WTC11 (cell line): ENCODE results near the gene FAM114A1. TPM values are rescaled to one million over a fixed set of nuclear protein-coding genes. Genes with fewer than 3 reads are reported as not detected.

ENCODE experiments used
- ATAC-seq: fragments of 200-7000 bp; cut with Tn5 transposase; 2 replicates; pipeline ENCODE4 v1.10.0; 2021; ENCODE audit warnings: mild to moderate bottlenecking, moderate library complexity
- CTCF ChIA-PET: fragments of 300-600 bp; sonication (Branson Sonifier 250); formaldehyde crosslinking; loops from one replicate; lab custom pipeline; 2021; ENCODE audit warnings: antibody characterized with exemption; lab: Charles Lee
- POLR2A ChIA-PET: fragments of 350-600 bp; sonication (Branson Sonifier 250); formaldehyde crosslinking; loops from one replicate; lab custom pipeline; 2021; ENCODE audit warnings: antibody characterized with exemption; lab: Charles Lee
- DNase-seq: peaks from one replicate; pipeline ENCODE4 v3.0.0; 2021; ENCODE audit warnings: low spot score
- H3K27ac Mint-ChIP-seq: 2 replicates; pipeline ENCODE4 v1.8.0; 2021; ENCODE audit warnings: mixed read lengths
- H3K27me3 Mint-ChIP-seq: 2 replicates; pipeline ENCODE4 v1.8.0; 2021; ENCODE audit warnings: low read depth, mild to moderate bottlenecking, moderate library complexity, mixed read lengths
- H3K36me3 Mint-ChIP-seq: 2 replicates; pipeline ENCODE4 v1.8.0; 2021; ENCODE audit warnings: mixed read lengths
- H3K4me1 Mint-ChIP-seq: 2 replicates; pipeline ENCODE4 v1.8.0; 2022; ENCODE audit warnings: mixed read lengths
- H3K4me3 Mint-ChIP-seq: 2 replicates; pipeline ENCODE4 v1.8.0; 2021; ENCODE audit warnings: mild to moderate bottlenecking, moderate library complexity, mixed read lengths
- H3K9me3 Mint-ChIP-seq: 2 replicates; pipeline ENCODE4 v1.8.0; 2021; ENCODE audit warnings: mixed read lengths
- AFF4 ChIP-seq: sonication (generic); formaldehyde crosslinking; IDR thresholded peaks from 2 replicates; pipeline ENCODE4 v1.8.1; 2023; ENCODE audit warnings: mild to moderate bottlenecking, missing genetic modification reagents, borderline replicate concordance
- ATF1 ChIP-seq: sonication (generic); formaldehyde crosslinking; IDR thresholded peaks from 2 replicates; pipeline ENCODE4 v1.8.1; 2023; ENCODE audit warnings: mild to moderate bottlenecking, moderate library complexity, missing genetic modification reagents
- CREB1 ChIP-seq: sonication (generic); formaldehyde crosslinking; IDR thresholded peaks from 2 replicates; pipeline ENCODE4 v1.8.0; 2023; ENCODE audit warnings: mild to moderate bottlenecking, missing genetic modification reagents
- ELF4 ChIP-seq: sonication (generic); formaldehyde crosslinking; IDR thresholded peaks from 2 replicates; pipeline ENCODE4 v1.8.1; 2022; ENCODE audit warnings: low read depth, mild to moderate bottlenecking, moderate library complexity, missing genetic modification reagents
- EMX1 ChIP-seq: fragments of 250-450 bp; sonication (Bioruptor Pico); IDR thresholded peaks from 2 replicates; pipeline ENCODE4 v1.8.0; 2021; ENCODE audit warnings: mild to moderate bottlenecking
- ESRRA ChIP-seq: sonication (generic); formaldehyde crosslinking; IDR thresholded peaks from 2 replicates; pipeline ENCODE4 v1.8.1; 2022; ENCODE audit warnings: mild to moderate bottlenecking, missing genetic modification reagents, borderline replicate concordance
- HMGXB4 ChIP-seq: sonication (generic); formaldehyde crosslinking; IDR thresholded peaks from 2 replicates; pipeline ENCODE4 v1.8.1; 2023; ENCODE audit warnings: mild to moderate bottlenecking, moderate library complexity, missing genetic modification reagents
- MLX ChIP-seq: sonication (generic); formaldehyde crosslinking; IDR thresholded peaks from 2 replicates; pipeline ENCODE4 v1.8.1; 2023; ENCODE audit warnings: mild to moderate bottlenecking, missing genetic modification reagents, moderate library complexity
- NFATC4 ChIP-seq: fragments of 250-450 bp; sonication (Bioruptor Pico); IDR thresholded peaks from 2 replicates; pipeline ENCODE4 v1.9.0; 2021; ENCODE audit warnings: mild to moderate bottlenecking
- NFE2L1 ChIP-seq: sonication (generic); formaldehyde crosslinking; IDR thresholded peaks from 2 replicates; pipeline ENCODE4 v1.8.1; 2023; ENCODE audit warnings: missing genetic modification reagents
- PRDM15 ChIP-seq: sonication (generic); formaldehyde crosslinking; IDR thresholded peaks from 2 replicates; pipeline ENCODE4 v1.8.0; 2022; ENCODE audit warnings: missing genetic modification reagents
- SMAD3 ChIP-seq: sonication (generic); formaldehyde crosslinking; IDR thresholded peaks from 2 replicates; pipeline ENCODE4 v1.8.0; 2022; ENCODE audit warnings: missing genetic modification reagents, mild to moderate bottlenecking, borderline replicate concordance
- SMAD4 ChIP-seq: sonication (generic); formaldehyde crosslinking; IDR thresholded peaks from 2 replicates; pipeline ENCODE4 v1.8.0; 2022; ENCODE audit warnings: mild to moderate bottlenecking, missing genetic modification reagents
- SP1 ChIP-seq: sonication (generic); formaldehyde crosslinking; conservative IDR thresholded peaks from 2 replicates; pipeline ENCODE4 v1.8.1; 2022; ENCODE audit warnings: missing genetic modification reagents
- TCF7 ChIP-seq: sonication (generic); formaldehyde crosslinking; IDR thresholded peaks from 2 replicates; pipeline ENCODE4 v1.8.0; 2022; ENCODE audit warnings: mild to moderate bottlenecking, low read depth, missing genetic modification reagents, moderate library complexity
- TEAD1 ChIP-seq: sonication (generic); formaldehyde crosslinking; IDR thresholded peaks from 2 replicates; pipeline ENCODE4 v1.8.0; 2022; ENCODE audit warnings: mild to moderate bottlenecking, missing genetic modification reagents
- TP53 ChIP-seq: sonication (generic); formaldehyde crosslinking; IDR thresholded peaks from 2 replicates; pipeline ENCODE4 v1.8.1; 2023; ENCODE audit warnings: mild to moderate bottlenecking, missing genetic modification reagents
- USF1 ChIP-seq: sonication (generic); formaldehyde crosslinking; IDR thresholded peaks from 2 replicates; pipeline ENCODE4 v1.8.0; 2022; ENCODE audit warnings: mild to moderate bottlenecking, missing genetic modification reagents
- USF2 ChIP-seq: sonication (generic); formaldehyde crosslinking; IDR thresholded peaks from 2 replicates; pipeline ENCODE4 v1.8.1; 2023; ENCODE audit warnings: mild to moderate bottlenecking, missing genetic modification reagents, moderate library complexity
- ZMAT4 ChIP-seq: fragments of 250-450 bp; sonication (Bioruptor Pico); IDR thresholded peaks from 2 replicates; pipeline ENCODE4 v1.9.0; 2021; ENCODE audit warnings: mild to moderate bottlenecking
- total RNA-seq: library from RNA; stranded (reverse); gene quantifications from 3 replicates; pipeline ENCODE4 v1.2.3, GENCODE V29; 2021

The FAM114A1 gene
- total RNA-seq, 1 experiment from 2014 or later: 17.6 TPM

- no peak for DNase-seq
- no peaks in the 10 kb centered on the region for H3K27me3 Mint-ChIP-seq
These were observed 16.6 kb downstream of the FAM114A1 start for GRCh38 chr4:38884254-38884653.

More at GRCh38 chr4:38884254-38884653, 16.6 kb downstream of the FAM114A1 start:
- Mint-ChIP-seq H3K27ac (no peak overlapping the region), H3K9me3 (no peaks in the 10 kb centered on the region), H3K4me3 (no peak overlapping the region), H3K4me1 (peaks cover 37% of the 10 kb centered on the region), H3K36me3 (no peaks in the 10 kb centered on the region)
- CTCF ChIA-PET: interaction anchor here (0.6 kb wide), 2 partner anchors 62 to 672 kb away, joined by 3 read pairs; no protein-coding TSS in a partner anchor
- no peak for ATAC-seq
- POLR2A ChIA-PET: no interaction called here
- no peak for TF ChIP-seq SP1
- TF ChIP-seq SMAD3: no peak
- TF ChIP-seq USF2 (CRISPR knock-in tag): no peak
- no peak for TF ChIP-seq AFF4 (CRISPR knock-in tag)
- TF ChIP-seq HMGXB4 (CRISPR knock-in tag): no peak
- TF ChIP-seq ATF1 (CRISPR knock-in tag): no peak
- TF ChIP-seq ELF4: no peak
- no peak for TF ChIP-seq PRDM15
- TF ChIP-seq TCF7 (CRISPR knock-in tag): no peak
- no peak for TF ChIP-seq ZMAT4 (CRISPR knock-in tag)
- no peak for TF ChIP-seq CREB1 (CRISPR knock-in tag)
- TF ChIP-seq NFE2L1 (CRISPR knock-in tag): no peak
- TF ChIP-seq TP53 (CRISPR knock-in tag): no peak
- TF ChIP-seq SMAD4 (CRISPR knock-in tag): no peak
- TF ChIP-seq MLX (CRISPR knock-in tag): no peak
- TF ChIP-seq USF1: no peak
- no peak for TF ChIP-seq ESRRA (CRISPR knock-in tag)
- no peak for TF ChIP-seq TEAD1 (CRISPR knock-in tag)
- no peak for TF ChIP-seq NFATC4 (CRISPR knock-in tag)
- no peak for TF ChIP-seq EMX1 (CRISPR knock-in tag)
